ENCODE results near the gene DDAH1. TPM values are rescaled to one million over a fixed set of nuclear protein-coding genes. Genes with fewer than 3 reads are reported as not detected.

Gene DDAH1
- total RNA-seq, 1 experiment from 2014 or later, result 36.3 TPM

DNA sequence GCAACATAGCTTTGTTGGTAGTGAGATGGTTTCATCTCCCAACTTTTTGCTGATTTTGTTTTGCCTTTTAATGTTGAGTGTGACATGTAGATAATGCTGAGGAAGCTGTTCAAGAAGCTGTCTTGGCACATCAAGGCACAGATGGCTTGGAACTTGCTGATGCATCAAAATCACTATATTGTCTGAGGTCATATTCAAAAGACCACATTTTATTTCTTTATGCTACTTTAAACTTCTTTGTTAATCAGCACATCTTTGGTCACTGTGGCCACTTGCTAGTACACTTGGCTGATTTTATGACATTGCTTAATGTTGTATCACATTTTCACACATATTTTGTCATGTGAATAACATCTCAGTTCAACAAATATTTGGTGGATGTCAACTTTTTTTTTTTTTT, 101.4 kb downstream of the DDAH1 start:
- H3K23ac ChIP-seq (ENCODE audit: insufficient read length, low read depth, low read length), result no peak overlapping the region
- no peaks in the 10 kb centered on the region for H3K79me1 ChIP-seq (ENCODE audit: insufficient read depth, low read depth, low read length, poor library complexity, severe bottlenecking)
- no peak overlapping the region for H3T11ph ChIP-seq (ENCODE audit: low read length)
- DNase-seq, result no peak
- H2BK15ac ChIP-seq (ENCODE audit: low read depth, low read length), result no peak overlapping the region
- H3K9ac ChIP-seq (ENCODE audit: extremely low read depth, insufficient read length, low read length), result no peak overlapping the region
- no peak overlapping the region for H3K4me2 ChIP-seq (ENCODE audit: insufficient read depth, insufficient read length, low read length)
- Mint-ChIP-seq H3K4me1 (no peaks in the 10 kb centered on the region), H3K27me3 (ENCODE audit: low read depth) (no peaks in the 10 kb centered on the region; the same call in 1 of the 2 replicates), H3K36me3 (ENCODE audit: insufficient read depth in 1 of 3, low read depth in 3 of 3) (no peaks in the 10 kb centered on the region), H3K9me3 (no peaks in the 10 kb centered on the region), H3K27ac (no peak overlapping the region), H3K4me3 (no peak overlapping the region)
- H4K5ac ChIP-seq (ENCODE audit: insufficient read length, low read depth, low read length), result no peak overlapping the region
- H2BK5ac ChIP-seq (ENCODE audit: insufficient read length, low read length), result no peak overlapping the region
- H2BK12ac ChIP-seq (ENCODE audit: insufficient read length, low read depth, low read length), result no peak overlapping the region
- no peak overlapping the region for H2BK120ac ChIP-seq (ENCODE audit: low read depth, low read length, poor library complexity, severe bottlenecking)
- no peaks in the 10 kb centered on the region for H3K4me1 ChIP-seq (ENCODE audit: insufficient read depth, low read length)
- H3K27me3 ChIP-seq (ENCODE audit: insufficient read depth, low read length), result no peaks in the 10 kb centered on the region
- no peak overlapping the region for H3K14ac ChIP-seq (ENCODE audit: insufficient read depth, low read length)
- no peaks in the 10 kb centered on the region for H3K9me3 ChIP-seq (ENCODE audit: control insufficient read depth, low read depth, low read length)
- no peak overlapping the region for H3K4ac ChIP-seq (ENCODE audit: low read depth, low read length)
- H2BK20ac ChIP-seq (ENCODE audit: low read depth, low read length, poor library complexity, severe bottlenecking), result no peak overlapping the region
- 0 out of 2 replicates have a peak, but pooled peaks cover 2% of the 10 kb centered on the region for H3K79me2 ChIP-seq (ENCODE audit: insufficient read depth, low read length)
- H2AK5ac ChIP-seq (ENCODE audit: insufficient read length, low read length), result no peak overlapping the region
- no peak overlapping the region for H2AFZ ChIP-seq (ENCODE audit: low read length)
- TF ChIP-seq, protein P1, sequence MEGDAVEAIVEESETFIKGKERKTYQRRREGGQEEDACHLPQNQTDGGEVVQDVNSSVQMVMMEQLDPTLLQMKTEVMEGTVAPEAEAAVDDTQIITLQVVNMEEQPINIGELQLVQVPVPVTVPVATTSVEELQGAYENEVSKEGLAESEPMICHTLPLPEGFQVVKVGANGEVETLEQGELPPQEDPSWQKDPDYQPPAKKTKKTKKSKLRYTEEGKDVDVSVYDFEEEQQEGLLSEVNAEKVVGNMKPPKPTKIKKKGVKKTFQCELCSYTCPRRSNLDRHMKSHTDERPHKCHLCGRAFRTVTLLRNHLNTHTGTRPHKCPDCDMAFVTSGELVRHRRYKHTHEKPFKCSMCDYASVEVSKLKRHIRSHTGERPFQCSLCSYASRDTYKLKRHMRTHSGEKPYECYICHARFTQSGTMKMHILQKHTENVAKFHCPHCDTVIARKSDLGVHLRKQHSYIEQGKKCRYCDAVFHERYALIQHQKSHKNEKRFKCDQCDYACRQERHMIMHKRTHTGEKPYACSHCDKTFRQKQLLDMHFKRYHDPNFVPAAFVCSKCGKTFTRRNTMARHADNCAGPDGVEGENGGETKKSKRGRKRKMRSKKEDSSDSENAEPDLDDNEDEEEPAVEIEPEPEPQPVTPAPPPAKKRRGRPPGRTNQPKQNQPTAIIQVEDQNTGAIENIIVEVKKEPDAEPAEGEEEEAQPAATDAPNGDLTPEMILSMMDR (conservative IDR thresholded peaks at IDR 0.05), result no peak
- H3K27ac ChIP-seq (ENCODE audit: insufficient read length, low read depth, low read length), result no peak overlapping the region
- no peaks in the 10 kb centered on the region for H4K20me1 ChIP-seq (ENCODE audit: control insufficient read depth, insufficient read depth, insufficient read length)
- no peak overlapping the region for H4K8ac ChIP-seq (replicated peaks; ENCODE audit: insufficient read length, low read depth, low read length)
- no peak overlapping the region for H4K91ac ChIP-seq (ENCODE audit: insufficient read length, low read depth, low read length)
- H3K23me2 ChIP-seq (ENCODE audit: insufficient read length, low read depth, low read length, poor library complexity, severe bottlenecking), result no peaks in the 10 kb centered on the region
- no peak overlapping the region for H3K56ac ChIP-seq (ENCODE audit: insufficient read length, low read depth, low read length)
- H3K18ac ChIP-seq (ENCODE audit: insufficient read length, low read depth, low read length), result no peak overlapping the region

All from H9 (cell line).